Natural killer cell treated with Interleukin-12 subunit alpha and Interleukin-12 subunit beta and Interleukin-15 and Interleukin-18, amount 100 ng/mL, for 72 hours (primary cell): ENCODE data around the gene AATK. TPM values are rescaled to one million over a fixed set of nuclear protein-coding genes. Genes with fewer than 3 reads are reported as not detected.
A peak's percentile ranks its signal among the peaks of the same experiment; 100 is the strongest.

Experiments
- ATAC-seq, 2 donors: fragments of 150-1000 bp; cut with Tn5 transposase in 1 of 2; sonication (Bioruptor Pico), chemical (Tn5 transposase) in 1 of 2; 2 replicates each; pipeline ENCODE4 v1.10.0; 2021
- DNase-seq: peaks from one replicate; pipeline ENCODE4 v3.0.0; 2022; ENCODE audit warnings: low spot score
- H3K27ac Mint-ChIP-seq, 2 donors: 1 replicate in 1 of 2; 2 replicates in 1 of 2; pipeline ENCODE4 v1.8.0; 2022; ENCODE audit warnings: mixed read lengths in 2 of 2, mild to moderate bottlenecking in 1 of 2, moderate library complexity in 1 of 2
- H3K27me3 Mint-ChIP-seq, 2 donors: 1 replicate in 1 of 2; 2 replicates in 1 of 2; pipeline ENCODE4 v1.8.0; 2022; ENCODE audit warnings: mixed read lengths in 2 of 2
- H3K36me3 Mint-ChIP-seq: one replicate; pipeline ENCODE4 v1.8.0; 2022; ENCODE audit warnings: mixed read lengths
- H3K4me1 Mint-ChIP-seq, 2 donors: 1 replicate in 1 of 2; 2 replicates in 1 of 2; pipeline ENCODE4 v1.8.0; 2022; ENCODE audit warnings: low read depth in 2 of 2, mixed read lengths in 2 of 2, mild to moderate bottlenecking in 1 of 2
- H3K4me3 Mint-ChIP-seq: one replicate; pipeline ENCODE4 v1.8.0; 2022; ENCODE audit warnings: mixed read lengths
- H3K9me3 Mint-ChIP-seq: 2 replicates; pipeline ENCODE4 v1.8.0; 2022; ENCODE audit warnings: mixed read lengths
- total RNA-seq, 2 donors: library from RNA; stranded (reverse); gene quantifications; one replicate each; pipeline ENCODE4 v1.2.3, GENCODE V29; 2022

AATK gene
- total RNA-seq, 2 donors from 2014 or later, result 1.8 to 7.6 TPM

DNA sequence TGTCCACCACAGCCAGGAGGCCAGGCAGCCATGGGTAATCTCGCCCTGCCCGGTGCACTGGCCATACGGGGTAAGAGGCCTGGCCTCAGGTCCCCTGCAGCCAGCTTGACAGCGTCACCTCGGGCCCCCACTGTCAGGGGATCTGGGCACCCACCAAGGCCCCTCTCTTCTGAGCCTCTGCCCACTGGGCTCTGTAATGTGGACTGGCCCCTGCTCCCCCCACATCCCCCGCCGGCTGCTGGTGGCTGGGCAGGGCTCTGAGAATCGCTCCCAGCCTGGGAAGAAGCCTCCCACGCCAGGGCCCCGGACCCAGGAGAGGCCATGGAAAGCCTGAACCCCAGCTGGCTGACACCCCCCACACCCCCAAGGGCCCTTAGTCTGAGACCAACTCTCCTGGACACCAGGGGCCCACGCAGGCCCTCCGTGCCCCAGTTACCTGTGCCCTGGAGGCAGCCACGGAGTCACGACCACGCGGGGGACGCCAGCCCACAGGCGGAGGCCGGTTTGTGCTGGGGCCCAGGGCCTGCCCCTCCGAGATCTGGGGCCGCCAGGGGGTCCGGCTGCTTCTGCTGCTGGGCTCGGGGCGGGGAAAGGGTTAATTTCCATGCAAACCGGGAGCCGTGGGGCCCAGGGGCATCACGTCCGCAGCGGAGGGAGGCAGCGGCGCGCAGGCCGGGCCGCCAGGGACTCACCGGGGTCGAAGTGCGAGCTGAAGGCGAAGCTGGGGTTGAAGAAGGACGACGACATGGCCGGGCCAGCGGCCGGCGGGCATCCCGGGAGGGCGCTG, 582 bp downstream of the AATK start, which contains the start of gene PVALEF:
TSS of gene PVALEF (plus strand) at position 262 of the 787 bp plus-strand sequence. CDS start 15,720 bp downstream, outside the sequence.
- peak within 1 kb of the TSS; percentile 17 for H3K4me3 Mint-ChIP-seq
- peaks cover 0 to 2% of the 10 kb centered on the region in 2 donors for H3K4me1 Mint-ChIP-seq
- peak; percentile 60 for DNase-seq
- H3K9me3 Mint-ChIP-seq, result no peaks in the 10 kb centered on the region
- H3K27me3 Mint-ChIP-seq, result peaks cover 0 to 2% of the 10 kb centered on the region in 2 donors
- no peak for ATAC-seq
- no peak within 1 kb of the TSS for H3K27ac Mint-ChIP-seq
- H3K36me3 Mint-ChIP-seq, result no peaks in the 10 kb centered on the region

DNA sequence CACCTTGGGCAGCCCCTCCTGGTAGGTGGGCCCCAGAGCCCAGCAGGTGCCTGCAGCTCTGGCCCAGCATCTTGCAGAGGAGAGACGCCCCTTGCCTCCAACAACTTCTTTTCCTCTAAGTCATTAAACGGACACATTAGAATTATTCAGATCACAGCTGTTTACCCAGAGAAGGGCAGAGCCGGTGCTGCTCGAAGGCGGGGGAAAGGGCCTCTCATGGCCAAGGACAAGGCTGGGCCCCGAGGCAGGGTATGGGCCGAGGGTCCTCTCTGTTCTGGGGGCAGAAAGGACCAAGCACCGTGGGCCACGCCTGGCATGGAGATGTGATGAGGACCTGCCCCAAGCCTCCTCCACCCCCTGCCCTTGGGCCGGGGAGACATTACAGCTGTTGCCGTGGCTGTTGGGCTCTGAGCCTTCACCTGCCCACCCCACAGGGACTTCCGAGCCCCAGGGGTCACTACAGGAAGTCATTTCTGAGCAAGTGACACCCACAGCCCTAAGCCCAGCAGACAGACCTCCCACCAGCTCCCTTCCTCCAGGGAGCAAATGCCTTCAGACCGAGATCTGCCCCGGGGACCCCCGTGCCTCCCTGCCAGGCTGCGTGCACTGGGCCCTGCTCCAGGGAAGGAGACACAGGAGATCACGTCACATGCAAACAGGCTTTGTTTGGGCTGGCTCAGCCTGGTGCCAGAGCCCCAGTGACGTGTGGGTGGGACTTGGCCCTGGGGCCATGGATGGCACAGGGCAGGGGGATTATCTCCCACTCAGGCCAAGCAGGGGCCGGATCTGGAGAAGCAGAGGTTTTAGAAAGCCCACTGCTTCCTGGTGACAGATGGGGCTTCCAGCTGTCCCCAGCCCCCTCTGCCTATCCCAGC, 1.4 kb downstream of the AATK start:
- Mint-ChIP-seq H3K4me1 (peaks cover 0 to 3% of the 10 kb centered on the region in 2 donors), H3K9me3 (no peaks in the 10 kb centered on the region), H3K4me3 (no peak overlapping the region), H3K27ac (no peak overlapping the region), H3K27me3 (peaks cover 0 to 2% of the 10 kb centered on the region in 2 donors), H3K36me3 (no peaks in the 10 kb centered on the region)
- DNase-seq (peak; percentile 42), ATAC-seq (no peak)

DNA sequence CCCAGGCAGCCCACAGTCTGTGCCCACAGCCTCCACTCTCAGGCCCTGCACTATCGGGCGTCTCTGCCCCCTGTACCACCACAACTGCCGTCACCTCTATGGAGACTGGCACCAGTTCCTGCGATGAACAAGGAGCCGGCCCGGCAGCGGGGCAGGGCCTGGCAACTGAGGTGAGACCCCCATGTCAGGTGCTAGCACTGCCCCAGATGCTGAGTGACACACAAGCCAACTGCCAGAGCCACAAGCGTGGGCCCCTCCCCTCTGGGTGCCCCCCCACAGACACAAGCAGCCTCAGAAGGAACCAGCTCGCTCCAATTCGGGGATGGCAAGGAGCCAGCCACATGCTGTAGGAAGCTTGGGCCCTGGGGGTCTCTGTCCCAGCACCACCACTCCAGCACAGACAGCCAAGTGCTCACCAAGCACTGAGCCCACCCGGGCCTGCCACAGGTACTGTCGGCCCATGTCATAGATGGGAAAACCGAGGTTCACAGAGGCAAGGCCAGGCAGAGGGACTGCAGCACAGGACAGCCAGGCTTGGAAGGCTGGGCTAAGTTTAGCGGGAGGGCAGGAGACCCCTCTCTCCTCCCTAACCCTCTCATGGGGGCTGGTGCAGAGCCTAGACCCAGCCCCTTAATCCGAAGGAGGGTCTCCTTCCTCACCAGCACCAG, 2.2 kb downstream of the AATK start:
- Mint-ChIP-seq H3K4me3 (no peak overlapping the region), H3K27me3 (peaks cover 0 to 2% of the 10 kb centered on the region in 2 donors), H3K4me1 (peaks cover 0 to 6% of the 10 kb centered on the region in 2 donors), H3K36me3 (no peaks in the 10 kb centered on the region), H3K27ac (no peak overlapping the region), H3K9me3 (no peaks in the 10 kb centered on the region)
- ATAC-seq, result no peak
- DNase-seq, result peak; percentile 22

DNA sequence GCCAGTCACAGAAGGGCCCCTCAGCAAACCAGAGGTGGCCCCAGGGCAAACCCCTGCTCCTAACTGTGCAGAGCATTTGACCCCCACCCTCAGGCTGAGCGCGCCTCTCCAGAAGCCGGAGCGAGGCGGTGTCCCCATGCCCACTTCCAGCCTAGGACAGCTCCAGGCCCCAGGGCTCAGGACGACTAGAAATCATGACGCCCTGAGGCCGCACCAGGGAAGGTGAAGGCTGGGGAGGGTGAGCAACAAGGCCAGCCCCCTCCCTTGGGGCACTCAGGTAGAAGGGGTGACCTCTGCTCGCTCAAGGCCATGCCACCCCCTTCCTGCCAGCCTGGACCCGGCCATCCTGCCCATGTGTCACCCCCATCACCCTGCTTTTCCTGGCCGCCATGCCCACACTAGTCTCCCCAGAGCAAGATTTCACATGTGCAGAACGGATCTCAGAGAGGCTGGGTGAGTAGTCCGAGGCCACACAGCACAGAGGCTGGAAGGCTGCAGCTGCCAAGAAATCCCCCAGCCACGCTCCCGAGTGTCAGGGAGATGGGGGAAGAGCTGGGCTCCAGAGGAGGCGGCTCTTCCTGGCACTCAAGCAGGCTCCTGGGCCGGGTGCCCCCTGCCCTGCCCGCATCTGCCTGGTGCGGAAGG, 2.8 kb downstream of the AATK start:
- no peaks in the 10 kb centered on the region for H3K9me3 Mint-ChIP-seq
- H3K4me1 Mint-ChIP-seq, result peaks cover 0 to 7% of the 10 kb centered on the region in 2 donors
- no peak overlapping the region for H3K4me3 Mint-ChIP-seq
- ATAC-seq (no peak), DNase-seq (peak; percentile 58)
- H3K27me3 Mint-ChIP-seq, result peaks cover 0 to 2% of the 10 kb centered on the region in 2 donors
- H3K36me3 Mint-ChIP-seq, result no peaks in the 10 kb centered on the region
- H3K27ac Mint-ChIP-seq, result no peak overlapping the region

DNA sequence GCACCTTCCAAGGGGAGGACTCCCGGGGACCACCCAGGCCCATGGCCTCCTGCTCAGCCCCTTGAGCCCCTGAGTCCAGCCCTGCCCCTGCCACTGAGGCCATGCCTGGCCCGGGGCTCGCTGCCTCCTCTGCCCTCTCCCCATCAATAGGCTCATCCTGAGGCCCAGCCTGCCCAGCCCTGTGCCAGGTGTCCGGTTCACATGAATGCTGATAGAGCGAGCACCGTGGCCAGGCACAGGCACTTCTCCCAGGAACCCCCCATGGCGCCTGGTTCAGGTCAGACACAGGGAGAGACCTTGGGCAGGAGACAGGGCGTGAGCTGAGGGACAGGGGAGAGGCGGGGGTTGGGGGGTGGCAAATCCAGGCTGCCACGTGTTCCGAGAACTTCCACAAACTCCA, 3.5 kb downstream of the AATK start:
- Mint-ChIP-seq H3K27me3 (peaks cover 0 to 2% of the 10 kb centered on the region in 2 donors), H3K9me3 (no peaks in the 10 kb centered on the region), H3K36me3 (no peaks in the 10 kb centered on the region), H3K4me1 (peaks cover 0 to 7% of the 10 kb centered on the region in 2 donors), H3K4me3 (no peak overlapping the region), H3K27ac (no peak overlapping the region)
- no peak for ATAC-seq
- DNase-seq, result peak; percentile 61

DNA sequence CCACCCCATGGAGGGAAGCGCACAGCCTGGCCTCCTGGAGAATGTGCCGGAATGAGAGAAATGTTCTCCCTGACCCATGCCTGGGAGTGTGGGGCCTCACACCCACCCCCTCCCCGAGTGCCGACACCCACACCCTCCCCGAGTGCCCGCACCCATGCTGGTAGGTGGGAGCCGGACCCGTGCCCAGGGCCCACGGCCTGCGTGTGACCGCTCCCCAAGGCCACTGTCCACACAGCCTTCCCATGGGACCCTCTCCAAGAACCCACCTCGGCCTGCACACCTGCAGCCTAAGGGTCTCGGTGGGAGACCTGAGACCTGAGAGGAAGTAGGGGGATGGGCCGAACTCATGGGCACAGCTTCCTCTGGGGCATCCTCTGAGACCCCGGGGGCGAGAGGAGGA, 4.0 kb downstream of the AATK start:
- no peaks in the 10 kb centered on the region for H3K27me3 Mint-ChIP-seq
- H3K4me3 Mint-ChIP-seq, result no peak overlapping the region
- ATAC-seq, result no peak
- H3K36me3 Mint-ChIP-seq, result no peaks in the 10 kb centered on the region
- no peak overlapping the region for H3K27ac Mint-ChIP-seq
- H3K4me1 Mint-ChIP-seq, result peaks cover 0 to 7% of the 10 kb centered on the region in 2 donors
- no peak for DNase-seq
- no peaks in the 10 kb centered on the region for H3K9me3 Mint-ChIP-seq

DNA sequence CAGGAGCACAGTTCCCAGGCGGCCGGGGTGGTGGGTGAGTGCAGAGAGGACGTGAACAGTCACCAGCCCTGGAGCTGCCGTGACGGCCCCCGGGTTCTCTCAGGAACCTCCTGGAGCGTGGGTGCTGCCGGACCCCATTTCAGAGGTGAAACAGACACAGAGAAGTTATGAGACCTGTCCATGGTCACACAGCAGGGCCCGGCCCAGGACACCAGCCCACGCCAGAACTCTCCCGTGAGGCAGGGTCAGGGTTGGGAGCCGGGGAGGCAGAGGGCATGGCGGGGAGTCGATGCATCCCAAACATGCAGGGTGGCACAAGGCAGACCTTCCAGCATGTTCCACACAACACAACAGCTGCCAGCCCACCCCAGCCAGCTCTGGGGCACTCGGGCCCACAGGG, 4.5 kb downstream of the AATK start:
- DNase-seq, result no peak
- ATAC-seq, result no peak
- Mint-ChIP-seq H3K9me3 (no peaks in the 10 kb centered on the region), H3K27ac (peak overlapping the region in 1 of 2 donors; percentile 59), H3K36me3 (no peaks in the 10 kb centered on the region), H3K4me3 (peak overlapping the region; percentile 30), H3K4me1 (peaks cover 0 to 7% of the 10 kb centered on the region in 2 donors), H3K27me3 (no peaks in the 10 kb centered on the region)

DNA sequence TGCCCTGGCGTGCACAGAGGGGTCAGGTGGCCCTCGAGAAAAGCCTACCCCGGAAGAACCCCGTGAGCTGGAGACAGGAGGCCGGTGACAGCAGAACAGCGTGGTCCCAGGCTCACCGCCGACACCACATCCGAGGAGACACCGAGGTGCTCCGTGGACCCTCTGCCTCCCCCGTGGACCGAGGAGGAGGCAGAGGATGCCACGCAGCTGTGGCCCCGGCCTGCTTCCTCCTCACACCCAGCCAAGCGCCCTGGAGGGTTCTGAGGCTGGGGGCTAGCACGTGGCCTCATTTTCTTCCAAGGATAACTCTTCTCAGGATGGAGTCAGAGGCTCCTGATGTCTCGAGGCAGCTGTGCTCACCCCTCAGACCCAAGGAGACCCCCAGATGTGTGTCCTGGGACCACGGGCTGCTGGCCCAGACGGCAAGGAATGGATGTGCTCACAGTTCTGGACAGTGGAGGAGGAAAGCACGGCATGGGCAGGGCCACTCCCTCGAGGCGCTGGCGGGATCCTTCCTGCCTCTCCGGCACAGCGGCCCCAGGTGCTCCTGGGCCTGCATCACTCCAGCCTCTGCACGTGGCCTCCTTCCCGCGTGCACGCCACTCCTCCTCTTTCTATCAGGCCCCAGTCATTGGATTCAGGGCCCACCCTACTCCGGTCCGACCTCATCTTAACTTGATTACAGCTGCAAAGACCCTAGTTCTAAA, 5.1 kb downstream of the AATK start:
- Mint-ChIP-seq H3K36me3 (no peaks in the 10 kb centered on the region), H3K27ac (peak overlapping the region in 1 of 2 donors; percentile 59), H3K4me1 (peaks cover 0 to 7% of the 10 kb centered on the region in 2 donors), H3K4me3 (peak overlapping the region; percentile 48), H3K9me3 (no peaks in the 10 kb centered on the region), H3K27me3 (no peaks in the 10 kb centered on the region)
- DNase-seq (no peak), ATAC-seq (peak in 1 of 2 donors; percentile 17)

DNA sequence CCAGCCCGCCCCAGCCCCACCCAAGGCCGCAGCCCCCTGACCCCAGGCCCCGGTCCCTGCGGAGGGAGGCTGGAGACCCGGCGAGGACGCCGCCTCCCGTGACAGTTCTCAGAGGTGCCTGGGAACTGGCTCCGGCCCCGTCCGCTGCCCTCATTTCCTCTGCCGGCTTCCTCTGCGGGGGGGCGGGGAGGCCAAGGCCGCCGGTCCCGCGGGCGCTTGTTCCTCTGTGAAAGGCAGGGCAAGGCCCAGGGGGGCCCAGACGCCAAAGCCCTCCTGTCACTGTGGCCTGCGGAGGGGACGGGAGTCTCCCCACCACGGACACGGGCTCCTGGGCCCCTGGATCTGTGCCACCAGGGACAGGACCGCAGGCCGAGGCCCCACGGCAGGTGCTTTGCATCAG, 5.7 kb downstream of the AATK start:
- no peaks in the 10 kb centered on the region for H3K36me3 Mint-ChIP-seq
- peaks cover 0 to 7% of the 10 kb centered on the region in 2 donors for H3K4me1 Mint-ChIP-seq
- no peaks in the 10 kb centered on the region for H3K9me3 Mint-ChIP-seq
- ATAC-seq (peak; percentile 64 to 77), DNase-seq (no peak)
- H3K4me3 Mint-ChIP-seq, result peak overlapping the region; percentile 48
- peak overlapping the region in 1 of 2 donors; percentile 59 for H3K27ac Mint-ChIP-seq
- no peaks in the 10 kb centered on the region for H3K27me3 Mint-ChIP-seq

DNA sequence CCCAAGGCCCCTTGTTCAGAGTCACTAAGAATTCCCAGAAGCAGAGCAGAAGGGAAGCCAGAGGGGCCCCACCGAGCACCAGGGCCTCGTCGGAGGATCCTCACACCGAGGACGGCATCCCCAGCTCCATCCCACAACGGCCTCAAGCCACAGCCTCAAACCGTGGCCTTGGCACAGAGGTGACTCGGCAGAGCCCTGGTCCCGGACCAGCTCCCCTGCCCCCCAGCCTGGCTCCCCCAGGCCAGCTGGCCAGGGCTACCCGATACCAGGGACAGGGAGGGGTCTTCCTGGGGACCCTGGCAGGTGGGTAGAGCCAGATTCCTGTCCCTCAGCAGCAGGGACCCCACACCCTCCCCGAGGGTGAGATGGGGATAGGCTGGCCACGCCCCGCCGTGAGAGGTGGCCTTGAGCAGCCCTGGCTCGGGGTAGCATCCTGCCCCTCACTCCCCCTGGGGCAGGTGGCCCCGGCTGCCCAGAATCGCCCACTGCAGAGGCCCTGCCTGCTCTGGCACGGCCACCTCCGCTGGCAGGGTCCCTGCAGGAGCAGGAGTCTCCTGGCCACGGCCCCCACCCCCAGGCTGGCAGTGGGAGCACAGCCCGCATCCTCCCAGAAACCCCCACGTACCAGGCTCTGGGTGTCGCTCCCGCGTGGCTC, 6.3 kb downstream of the AATK start:
- Mint-ChIP-seq H3K9me3 (no peaks in the 10 kb centered on the region), H3K36me3 (no peaks in the 10 kb centered on the region), H3K4me1 (peaks cover 0 to 7% of the 10 kb centered on the region in 2 donors), H3K27ac (no peak overlapping the region), H3K27me3 (no peaks in the 10 kb centered on the region), H3K4me3 (no peak overlapping the region)
- ATAC-seq, result peak; percentile 3 to 49
- DNase-seq, result no peak

DNA sequence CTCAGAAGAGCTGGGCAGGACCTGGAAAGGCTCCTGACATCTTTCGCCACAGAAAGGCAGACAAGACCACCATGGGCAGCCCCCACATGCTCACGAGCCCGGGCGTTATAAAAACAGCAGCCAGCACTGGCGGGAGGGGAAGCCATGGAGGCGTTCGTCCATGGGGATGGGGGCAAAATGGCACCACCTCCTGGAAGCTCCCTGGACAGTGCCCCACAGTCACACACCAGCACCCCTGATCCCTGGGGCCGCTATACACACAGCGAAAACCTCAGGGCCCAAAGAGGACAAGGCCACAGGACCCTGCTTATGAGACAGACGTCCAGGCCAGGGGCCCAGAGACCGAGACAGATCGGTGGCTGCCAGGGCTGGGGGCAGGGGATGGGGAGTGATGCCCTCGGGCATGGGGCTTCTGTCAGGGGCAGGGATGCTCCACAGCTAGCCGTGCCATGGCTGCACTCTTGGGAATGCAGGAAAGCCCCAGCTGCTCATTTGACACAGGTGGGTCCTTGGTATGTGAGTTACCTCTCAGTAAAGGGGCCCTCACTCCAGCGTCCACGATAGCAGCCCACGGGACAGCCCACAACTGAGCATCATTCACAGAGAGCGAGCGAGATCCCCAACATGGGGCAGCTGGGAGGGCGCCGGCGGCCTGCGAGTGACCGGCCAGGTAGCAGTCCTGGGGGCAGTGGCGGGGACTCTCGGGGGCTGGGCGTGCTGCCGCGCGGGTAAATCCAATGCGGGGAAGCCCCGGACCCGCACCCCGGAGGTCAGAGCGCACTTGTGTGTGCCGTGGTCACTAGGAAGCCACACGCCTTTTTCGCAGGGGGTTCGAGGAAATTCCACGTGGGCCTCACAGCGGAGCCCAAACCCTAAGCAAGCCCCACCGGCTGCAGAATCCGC, 7.1 kb downstream of the AATK start:
- H3K4me3 Mint-ChIP-seq, result peak overlapping the region; percentile 42
- no peaks in the 10 kb centered on the region for H3K27me3 Mint-ChIP-seq
- ATAC-seq (no peak), DNase-seq (no peak)
- no peaks in the 10 kb centered on the region for H3K36me3 Mint-ChIP-seq
- H3K27ac Mint-ChIP-seq, result peak overlapping the region in 1 of 2 donors; percentile 77
- H3K4me1 Mint-ChIP-seq, result peaks cover 0 to 7% of the 10 kb centered on the region in 2 donors
- H3K9me3 Mint-ChIP-seq, result no peaks in the 10 kb centered on the region
